GM18520 (cell line): Measurements from ENCODE around the gene ITPR2.
"Not testable (repeated sequence)": the region's sequence is repeated elsewhere in the genome, so short reads cannot be mapped to it uniquely, and the experiment has no call there.

Experiments used
- ATAC-seq: cut with Tn5 transposase; IDR thresholded peaks from one replicate; pipeline ENCODE4 v1.9.1; 2021; ENCODE audit not compliant: unreplicated experiment

The ITPR2 gene

GRCh38 chr12:26767116-26767515 lies 65.9 kb downstream of the ITPR2 start:
- ATAC-seq: no peak

GRCh38 chr12:26762186-26762585 lies 70.8 kb downstream of the ITPR2 start:
- ATAC-seq: no peak

GRCh38 chr12:26761775-26762174 lies 71.2 kb downstream of the ITPR2 start:
- no peak for ATAC-seq

- no peak for ATAC-seq
Observed at GRCh38 chr12:26760657-26761293, 72.2 kb downstream of the ITPR2 start.

- not testable (repeated sequence) for ATAC-seq
Observed at GRCh38 chr12:26755362-26755761, 77.6 kb downstream of the ITPR2 start.

- no peak for ATAC-seq
Observed at GRCh38 chr12:26754148-26754547, 78.8 kb downstream of the ITPR2 start.

- ATAC-seq: no peak
Observed at GRCh38 chr12:26751179-26751578, 81.8 kb downstream of the ITPR2 start.

GRCh38 chr12:26750531-26751175 lies 82.3 kb downstream of the ITPR2 start:
- no peak for ATAC-seq

GRCh38 chr12:26749781-26750180 lies 83.2 kb downstream of the ITPR2 start:
- ATAC-seq: peak; percentile 77

GRCh38 chr12:26748741-26749431 lies 84.1 kb downstream of the ITPR2 start:
- ATAC-seq: peak; percentile 43

GRCh38 chr12:26748412-26748740 lies 84.6 kb downstream of the ITPR2 start:
- ATAC-seq: peak; percentile 9

- no peak for ATAC-seq
Observed at GRCh38 chr12:26746121-26746714, 86.8 kb downstream of the ITPR2 start.

- ATAC-seq: no peak
Observed at GRCh38 chr12:26744697-26745440, 88.1 kb downstream of the ITPR2 start.

- ATAC-seq: no peak
Observed at GRCh38 chr12:26744042-26744626, 88.9 kb downstream of the ITPR2 start.

GRCh38 chr12:26741584-26742227 lies 91.3 kb downstream of the ITPR2 start:
- ATAC-seq: no peak

GRCh38 chr12:26740991-26741390 lies 92.0 kb downstream of the ITPR2 start:
- ATAC-seq: no peak

- no peak for ATAC-seq
Observed at GRCh38 chr12:26740348-26740747, 92.6 kb downstream of the ITPR2 start.

GRCh38 chr12:26737487-26738030 lies 95.4 kb downstream of the ITPR2 start:
- no peak for ATAC-seq

GRCh38 chr12:26736563-26737486 lies 96.2 kb downstream of the ITPR2 start:
- ATAC-seq: no peak
